NCI-H2081 treated with DMSO at 0.1 percent for 48 hours (cell line): Measurements from ENCODE around the gene AFF1.

Experiments used
- DNase-seq: peaks from one replicate; lab custom pipeline; 2025; lab: John Stamatoyannopoulos, UW

The AFF1 gene

DNA sequence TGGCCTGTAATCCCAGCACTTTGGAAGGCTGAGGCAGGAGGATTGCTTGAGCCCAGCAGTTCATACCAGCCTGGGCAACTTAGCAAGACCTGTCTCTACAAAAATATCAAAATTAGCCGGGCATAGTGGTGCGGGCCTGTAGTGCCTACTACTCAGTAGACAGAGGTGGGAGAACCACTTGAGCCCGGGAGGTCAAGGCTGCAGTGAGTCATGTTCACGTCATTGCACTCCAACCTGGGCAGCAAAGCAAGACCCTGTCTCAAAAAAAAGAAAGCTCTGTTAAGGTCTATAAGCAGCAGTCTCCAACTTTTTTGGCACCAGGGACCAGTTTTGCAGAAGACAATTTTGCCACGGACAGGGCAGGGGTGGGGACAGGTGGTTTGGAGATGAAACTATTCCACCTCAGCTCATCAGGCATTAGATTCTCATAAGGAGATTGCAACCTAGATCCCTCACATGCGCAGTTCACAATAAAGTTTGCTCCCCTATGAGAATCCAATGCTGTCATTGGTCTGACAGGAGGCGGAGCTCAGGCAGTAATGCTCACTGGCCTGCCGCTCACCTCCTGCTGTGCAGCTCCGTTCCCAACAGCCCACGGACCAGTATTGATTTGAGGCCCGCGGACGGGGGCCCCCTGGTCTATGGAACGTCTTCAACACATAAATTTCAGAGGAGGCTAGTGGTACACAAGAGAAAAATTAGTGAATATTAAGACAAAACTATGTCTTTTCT lies 217.7 kb downstream of the AFF1 start:
- DNase-seq = no peak

DNA sequence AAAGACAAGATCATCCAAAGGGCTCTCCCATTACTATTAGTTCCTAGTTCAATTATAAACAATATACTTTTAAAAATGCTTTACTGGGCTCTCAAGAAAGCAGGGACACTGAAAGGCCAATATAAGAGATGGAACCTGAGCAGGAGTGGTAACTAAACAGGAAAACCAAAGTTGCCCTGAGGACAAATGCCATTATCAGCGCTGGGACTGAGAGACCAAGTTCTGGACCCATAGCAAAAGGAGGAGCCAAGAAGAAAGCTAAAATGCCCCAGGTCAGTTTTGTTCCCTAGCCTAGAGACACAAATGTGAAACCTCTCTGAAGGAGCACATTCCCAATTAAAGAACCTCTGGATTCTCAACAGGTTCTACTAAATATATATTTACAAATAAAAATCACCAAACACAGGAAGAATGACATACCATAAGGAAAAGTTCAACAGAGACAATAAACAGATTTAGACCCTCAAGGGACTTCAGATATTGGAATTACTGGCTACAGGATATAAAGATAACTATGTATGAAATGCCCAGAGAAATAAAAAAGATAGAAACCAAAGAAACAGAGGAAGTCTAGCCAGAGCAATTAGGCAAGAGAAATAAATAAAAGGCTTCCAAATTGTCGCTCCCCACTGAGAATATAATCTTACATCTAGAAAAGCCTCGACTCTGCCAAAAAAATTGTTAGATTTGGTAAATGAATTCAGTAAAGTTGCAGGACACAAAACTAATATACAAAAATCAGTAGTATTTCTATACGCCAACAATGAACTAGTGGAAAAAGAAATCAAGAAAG lies 218.5 kb downstream of the AFF1 start:
- no peak for DNase-seq

DNA sequence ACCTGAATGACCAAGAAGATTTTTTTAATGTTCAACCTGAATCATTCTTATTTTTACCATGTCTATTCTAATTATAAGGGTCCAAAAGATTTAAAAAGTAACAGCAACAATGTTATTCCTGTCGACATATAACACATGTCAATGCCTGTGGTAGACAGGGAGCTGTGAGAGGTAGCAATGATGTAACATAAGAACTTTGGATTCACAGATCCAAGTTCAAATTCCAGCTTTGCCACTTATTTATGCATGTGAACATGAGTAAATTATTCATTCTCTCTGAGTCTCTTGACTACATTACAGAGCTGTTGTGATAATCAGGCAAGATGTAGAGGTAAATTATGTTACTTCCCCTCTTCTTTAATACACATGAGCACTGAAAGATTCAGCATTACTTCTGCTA lies 231.1 kb downstream of the AFF1 start:
- no peak for DNase-seq

DNA sequence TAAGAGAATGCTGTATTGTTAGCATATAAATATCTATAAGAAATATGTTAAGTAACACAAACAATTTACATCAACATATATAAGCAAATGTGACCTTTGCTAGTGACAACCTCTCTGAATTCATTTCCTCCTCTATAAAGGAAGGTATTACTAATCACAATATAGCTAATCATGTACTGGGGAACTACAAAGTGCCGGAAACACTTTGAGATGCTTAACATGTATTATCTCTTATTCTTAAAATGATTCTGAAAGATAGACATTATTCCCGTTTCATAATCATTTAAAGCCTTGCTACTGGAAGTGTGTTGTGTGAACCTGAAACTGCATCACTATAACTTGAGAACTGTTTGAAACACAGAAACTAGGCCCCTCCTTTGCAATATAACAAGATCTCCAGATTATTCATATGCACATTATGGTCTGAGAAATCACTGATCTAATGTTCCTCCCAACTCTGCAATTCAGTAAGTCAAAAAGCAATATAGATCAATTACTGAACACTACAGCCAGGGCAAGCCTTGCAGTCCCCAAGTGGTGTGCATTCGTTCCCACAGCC lies 231.6 kb downstream of the AFF1 start:
- DNase-seq = no peak

DNA sequence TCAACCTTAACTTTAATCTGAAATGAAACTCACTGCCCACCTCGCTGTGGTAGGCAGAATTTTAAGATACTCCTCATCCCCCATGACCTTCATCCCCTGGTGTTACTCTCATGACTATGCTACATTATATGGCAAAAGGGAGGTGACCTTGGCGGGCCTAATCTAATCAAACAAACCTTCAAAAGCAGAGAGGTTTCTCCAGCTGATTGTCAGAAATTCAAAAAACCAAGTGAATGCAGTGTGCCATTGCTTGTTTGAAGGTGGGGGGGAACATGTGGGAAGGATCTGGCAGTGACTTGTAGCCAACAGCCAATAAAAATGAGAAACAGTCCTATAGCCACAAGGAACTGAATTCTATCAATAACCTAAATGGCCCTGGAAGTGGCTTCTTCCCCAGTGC lies 237.1 kb downstream of the AFF1 start:
- DNase-seq = no peak

DNA sequence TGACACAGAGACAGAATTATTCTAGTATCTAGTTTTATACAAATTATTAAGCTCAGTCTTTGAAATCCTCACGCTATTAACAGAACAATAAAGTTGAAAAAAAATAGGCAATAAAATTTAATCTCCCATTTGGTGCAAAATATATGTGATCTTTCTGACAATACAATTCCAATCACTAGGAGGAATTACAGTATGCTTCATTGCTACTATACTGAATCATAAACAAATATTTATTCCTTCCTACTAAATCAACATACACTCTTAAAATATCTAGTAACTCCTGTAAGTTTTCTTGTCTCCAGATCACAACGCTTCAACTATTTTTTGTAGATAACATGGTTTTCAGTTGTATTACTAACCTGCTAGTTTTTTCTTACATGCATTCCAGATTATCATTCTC lies 239.9 kb downstream of the AFF1 start:
- DNase-seq = no peak

DNA sequence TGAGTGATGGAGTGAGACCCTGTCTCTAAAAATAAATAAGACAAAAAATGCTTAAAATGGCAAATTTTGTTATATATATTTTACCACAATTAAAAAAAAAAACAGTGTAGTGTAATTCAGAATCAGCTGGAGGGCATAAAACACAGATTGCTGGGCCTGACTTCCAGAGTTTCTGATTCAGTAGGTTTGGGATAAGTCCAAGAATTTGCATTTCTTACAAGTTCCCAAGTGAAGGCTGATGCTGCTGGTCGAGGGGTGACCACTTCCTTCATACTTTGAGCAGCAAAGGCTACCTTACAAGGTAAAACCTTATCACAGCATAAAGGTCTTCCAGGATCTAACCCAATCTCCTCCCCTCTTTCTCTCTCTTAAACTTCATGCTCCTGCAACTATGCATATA lies 244.9 kb downstream of the AFF1 start:
- DNase-seq = no peak

DNA sequence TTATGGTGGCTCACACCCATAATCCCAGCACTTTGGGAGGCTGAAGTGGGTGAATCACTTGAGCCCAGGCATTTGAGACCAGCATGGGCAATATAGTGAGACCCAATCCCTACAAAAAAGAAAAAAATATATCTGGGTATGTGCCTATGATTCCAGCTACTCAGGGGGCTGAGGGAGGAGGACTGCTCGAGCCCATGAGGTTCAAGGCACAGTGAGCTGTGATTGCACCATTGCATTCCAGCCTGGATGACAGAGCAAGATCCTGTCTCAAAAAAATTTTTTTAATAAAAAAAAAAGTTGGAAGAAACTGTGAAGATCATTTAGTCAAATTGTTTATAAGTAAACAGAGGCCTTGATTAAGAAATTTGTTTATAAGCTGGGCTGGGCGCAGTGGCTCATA lies 246.0 kb downstream of the AFF1 start:
- no peak for DNase-seq

DNA sequence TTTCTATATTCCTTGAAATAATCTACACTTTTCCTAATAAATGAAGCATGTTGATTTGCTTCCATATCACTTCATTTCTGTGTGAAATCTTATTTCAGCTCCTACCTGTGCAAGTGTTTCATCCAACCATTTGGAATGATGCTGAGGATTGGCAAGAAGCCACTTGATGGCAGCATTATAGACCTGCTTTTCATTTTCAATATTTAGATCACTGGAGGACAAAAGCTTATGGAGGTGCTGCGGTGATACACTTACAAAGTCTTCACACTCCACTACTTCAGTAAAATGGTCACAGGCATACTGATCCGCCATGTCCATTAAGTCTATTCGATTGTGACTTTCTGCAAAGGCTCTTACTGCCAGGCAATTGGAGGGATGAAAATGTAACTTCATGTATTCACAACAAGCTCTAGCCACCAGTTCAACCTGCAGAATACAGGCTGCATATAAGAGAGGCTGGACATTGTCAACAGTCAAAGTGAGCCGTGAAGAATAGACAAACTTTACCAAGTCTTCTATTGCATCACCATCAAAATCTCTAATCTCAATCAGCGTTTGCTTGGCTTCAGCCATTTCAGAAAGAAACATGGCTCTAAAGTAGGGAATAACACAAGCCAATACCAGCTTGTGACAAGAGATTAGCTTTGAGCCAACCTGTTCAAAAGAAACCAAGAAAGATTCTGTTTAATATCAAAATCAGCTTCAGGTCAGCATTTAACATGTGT lies 250.5 kb downstream of the AFF1 start:
- DNase-seq = no peak

DNA sequence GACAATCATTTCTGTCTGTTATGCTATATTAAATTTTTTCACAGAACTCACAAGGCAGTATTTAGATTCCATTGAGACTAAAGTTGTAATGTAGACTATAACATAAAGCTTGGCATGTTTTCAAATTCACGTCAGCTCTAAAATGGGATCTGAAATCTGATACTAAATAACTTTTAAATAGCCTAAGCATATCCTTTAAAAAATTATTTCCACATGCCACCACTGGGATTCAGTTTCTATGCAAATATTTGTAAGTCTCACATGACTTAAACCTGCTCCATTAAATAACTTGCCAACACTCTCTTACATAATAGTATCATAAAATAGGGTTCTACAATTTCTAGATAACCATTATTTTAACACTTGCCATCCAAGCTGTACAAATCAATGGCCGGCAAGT lies 253.2 kb downstream of the AFF1 start:
- DNase-seq = no peak

DNA sequence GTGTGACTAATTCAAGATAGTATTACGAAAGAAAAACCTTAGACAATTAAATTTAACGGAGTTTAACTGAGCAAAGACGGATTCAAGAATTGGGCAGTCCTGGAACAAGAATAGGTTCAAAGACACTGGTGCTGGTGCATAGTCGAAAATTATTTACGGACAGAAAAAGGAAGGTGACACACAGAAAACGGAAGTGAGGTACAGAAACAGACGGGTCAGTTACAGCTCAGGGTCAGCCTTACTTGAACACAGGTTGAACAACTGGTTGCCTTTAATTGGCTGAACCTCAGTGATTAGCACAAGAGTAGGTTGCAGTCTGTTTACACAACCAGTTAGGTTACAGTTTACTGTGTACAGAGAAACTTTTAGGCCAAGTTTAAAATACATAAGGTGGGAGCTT lies 254.1 kb downstream of the AFF1 start:
- no peak for DNase-seq
